H1 (cell line): ENCODE results near the gene NUP133.

ENCODE experiments used
- TBP ChIP-seq: IDR thresholded peaks from 2 replicates; pipeline ENCODE4 v1.6.1; 2011; ENCODE audit warnings: low read depth, low read length, improper control_type of control experiment
- USF2 ChIP-seq: IDR thresholded peaks from 2 replicates; pipeline ENCODE4 v1.6.1; 2011; ENCODE audit warnings: low read length, improper control_type of control experiment

- TF ChIP-seq TBP (no peak), USF2 (no peak)
Measured at GRCh38 chr1:229480495-229480894, 27.6 kb downstream of the NUP133 start.
